ENCODE data around the gene MRPL40.

DNA sequence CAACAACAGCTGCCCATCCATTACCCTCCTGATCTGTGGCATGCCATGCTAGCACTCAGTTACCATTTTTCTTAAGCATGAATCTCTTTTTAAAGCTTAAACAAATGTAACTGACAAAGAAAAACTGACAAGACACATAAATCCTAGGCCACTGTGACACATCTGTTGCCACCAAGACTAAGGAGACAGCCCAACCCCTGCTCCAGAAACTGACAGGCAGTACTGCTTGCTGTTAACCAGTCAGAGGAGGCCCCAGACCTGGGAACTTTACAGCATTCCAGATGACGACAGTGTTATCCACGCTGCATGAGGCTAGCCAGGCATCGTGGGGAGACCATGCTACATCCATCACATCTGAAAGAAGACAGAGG is 34.6 kb upstream of the MRPL40 start:
- TF ChIP-seq CTCF (IDR thresholded peaks at IDR 0.05) (no peak), POLR2A (IDR thresholded peaks at IDR 0.05) (no peak)
